LNCaP clone FGC (cell line): Measurements from ENCODE around the gene CC2D2A.

Source experiments
- DNase-seq: peaks from one replicate; pipeline ENCODE4 v3.0.0-alpha.2; 2011; ENCODE audit warnings: low read depth
- H3K4me3 ChIP-seq: 2 replicates; pipeline ENCODE4 v1.5.1; 2011; ENCODE audit warnings: mild to moderate bottlenecking, low read depth, low read length, control low read depth
- CTCF ChIP-seq: IDR thresholded peaks from 2 replicates; pipeline ENCODE4 v1.5.1; 2012; ENCODE audit warnings: mild to moderate bottlenecking; ENCODE audit not compliant: control insufficient read depth, insufficient read depth; ENCODE audit errors: extremely low read depth

CC2D2A gene

GRCh38 chr4:15526924-15527592 lies 57.4 kb downstream of the CC2D2A start:
- no peak for DNase-seq
- TF ChIP-seq CTCF = no peak
- H3K4me3 ChIP-seq = no peak overlapping the region

GRCh38 chr4:15531792-15532191 lies 62.1 kb downstream of the CC2D2A start:
- no peak for DNase-seq
- H3K4me3 ChIP-seq = no peak overlapping the region
- TF ChIP-seq CTCF = no peak

GRCh38 chr4:15533817-15534216 lies 64.1 kb downstream of the CC2D2A start:
- no peak overlapping the region for H3K4me3 ChIP-seq
- no peak for DNase-seq
- no peak for TF ChIP-seq CTCF

- no peak for TF ChIP-seq CTCF
- no peak overlapping the region for H3K4me3 ChIP-seq
- DNase-seq = no peak
Observed at GRCh38 chr4:15535599-15535998, 65.9 kb downstream of the CC2D2A start.

GRCh38 chr4:15536552-15537499 lies 67.1 kb downstream of the CC2D2A start:
- TF ChIP-seq CTCF = no peak
- no peak overlapping the region for H3K4me3 ChIP-seq
- DNase-seq = no peak

- DNase-seq = no peak
- H3K4me3 ChIP-seq = no peak overlapping the region
- TF ChIP-seq CTCF = no peak
Observed at GRCh38 chr4:15541941-15542340, 72.3 kb downstream of the CC2D2A start.

- peak; percentile 25 for DNase-seq
- no peak overlapping the region for H3K4me3 ChIP-seq
- TF ChIP-seq CTCF = no peak
Observed at GRCh38 chr4:15542760-15543159, 73.1 kb downstream of the CC2D2A start.
